ENCODE measurements around the gene RPP25.

Gene RPP25

DNA sequence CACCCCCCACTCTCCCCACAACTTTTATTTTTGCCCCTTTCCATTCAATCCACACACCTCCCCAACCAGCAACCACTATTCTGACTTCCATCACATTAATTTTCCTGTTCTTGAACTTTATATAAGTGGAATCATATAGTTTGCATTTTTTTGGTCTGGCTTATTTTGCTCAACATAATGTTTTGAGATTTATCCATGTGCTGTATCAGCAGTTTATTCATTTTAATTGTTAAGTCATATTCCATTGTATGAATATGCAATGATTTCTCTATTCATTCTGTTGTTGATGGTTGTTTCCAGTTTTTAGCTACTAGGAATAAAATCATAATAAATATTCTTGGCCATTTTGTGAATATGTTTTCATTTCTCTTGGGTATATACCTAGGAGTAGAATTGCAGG lies 33.0 kb upstream of the RPP25 start:
- Histone ChIP-seq H3K4me3 (ENCODE audit: extremely low read depth, insufficient read depth, low read length, poor library complexity, severe bottlenecking) (no peak overlapping the region), H3K27ac (ENCODE audit: low read depth, low read length, severe bottlenecking) (no peak overlapping the region), H3K36me3 (ENCODE audit: control insufficient read depth, insufficient read depth, low read length) (no peaks in the 10 kb centered on the region), H3K9me3 (ENCODE audit: control insufficient read depth, low read length) (no peaks in the 10 kb centered on the region), H3K4me1 (ENCODE audit: control insufficient read depth, insufficient read depth, low read length, poor library complexity, severe bottlenecking) (no peaks in the 10 kb centered on the region)

DNA sequence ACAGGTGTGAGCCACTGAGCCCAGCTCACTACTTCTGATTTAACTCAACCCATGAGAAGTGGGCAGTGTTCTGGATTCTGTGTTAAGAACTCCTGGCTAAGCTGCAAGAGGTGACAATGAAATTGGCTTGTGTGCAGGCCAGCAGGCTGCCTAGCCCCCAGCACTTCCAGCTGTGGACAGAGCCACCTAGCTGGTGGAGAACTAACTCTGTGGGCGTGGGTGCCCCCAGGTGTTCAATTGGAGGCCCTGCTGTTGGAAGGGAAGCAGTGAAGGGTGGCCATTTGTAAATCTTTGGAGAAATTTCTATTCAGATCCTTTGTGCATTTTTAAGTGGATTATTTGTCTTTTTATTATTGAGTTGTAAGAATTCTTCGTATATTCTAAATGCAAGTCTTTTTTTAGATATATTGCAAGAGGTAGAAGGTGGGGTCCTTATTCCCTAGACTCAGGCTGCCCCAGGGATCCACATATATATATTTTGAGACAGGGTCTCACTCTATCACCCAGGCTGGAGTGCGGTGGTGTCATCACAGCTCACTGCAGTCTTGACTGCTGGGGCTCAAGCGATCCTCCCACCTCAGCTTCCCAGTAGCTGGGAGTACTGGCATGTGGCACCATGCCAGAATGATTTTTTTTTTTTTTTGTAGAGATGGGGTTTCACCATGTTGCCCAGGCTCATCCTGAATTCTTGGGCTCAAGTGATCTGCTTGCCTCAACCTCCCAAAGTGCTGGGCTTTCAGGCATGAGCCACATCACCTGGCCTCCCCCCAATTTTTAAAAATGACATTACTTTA lies 31.6 kb upstream of the RPP25 start:
- no peak overlapping the region for H3K4me3 ChIP-seq (ENCODE audit: extremely low read depth, insufficient read depth, low read length, poor library complexity, severe bottlenecking)
- H3K36me3 ChIP-seq (ENCODE audit: control insufficient read depth, insufficient read depth, low read length) = no peaks in the 10 kb centered on the region
- no peaks in the 10 kb centered on the region for H3K9me3 ChIP-seq (ENCODE audit: control insufficient read depth, low read length)
- WGBS, 2 experiments (ENCODE audit: insufficient coverage in 2 of 2) = 33 to 60% methylated on average over 2 to 3 of the region's 4 CpGs
- H3K27ac ChIP-seq (ENCODE audit: low read depth, low read length, severe bottlenecking) = no peak overlapping the region
- H3K4me1 ChIP-seq (ENCODE audit: control insufficient read depth, insufficient read depth, low read length, poor library complexity, severe bottlenecking) = no peaks in the 10 kb centered on the region

DNA sequence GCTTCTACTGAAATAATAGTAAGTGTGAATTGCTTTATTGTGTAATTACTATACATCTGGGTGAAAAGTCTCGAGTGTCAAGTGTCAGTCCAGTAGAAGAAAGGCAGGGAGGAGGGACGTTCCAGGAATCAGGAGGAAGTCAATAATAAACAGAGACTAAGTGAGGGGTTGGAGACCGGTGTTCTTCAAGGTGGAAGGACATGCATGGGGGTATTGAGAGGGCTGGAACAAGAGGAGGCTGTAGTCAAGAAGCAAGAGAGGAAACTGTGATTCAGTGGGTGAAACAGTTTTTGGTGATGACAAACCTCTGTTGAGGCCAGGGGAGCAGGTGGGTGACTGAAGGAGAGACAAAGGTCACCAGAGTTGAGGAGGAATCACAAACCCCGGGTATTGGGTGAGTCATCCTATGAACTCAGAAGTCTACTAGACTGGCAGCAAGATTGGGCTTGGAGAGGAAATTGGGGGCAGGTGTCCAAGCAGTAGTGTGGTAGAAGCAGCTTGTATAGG lies 27.2 kb upstream of the RPP25 start:
- Histone ChIP-seq H3K4me3 (ENCODE audit: extremely low read depth, insufficient read depth, low read length, poor library complexity, severe bottlenecking) (no peak overlapping the region), H3K36me3 (ENCODE audit: control insufficient read depth, insufficient read depth, low read length) (no peaks in the 10 kb centered on the region), H3K27ac (ENCODE audit: low read depth, low read length, severe bottlenecking) (no peak overlapping the region), H3K4me1 (ENCODE audit: control insufficient read depth, insufficient read depth, low read length, poor library complexity, severe bottlenecking) (peaks cover 3% of the 10 kb centered on the region), H3K9me3 (ENCODE audit: control insufficient read depth, low read length) (no peaks in the 10 kb centered on the region)
- WGBS, 2 experiments (ENCODE audit: insufficient coverage in 2 of 2) = 65 to 75% methylated on average over 4 of the region's 4 CpGs

DNA sequence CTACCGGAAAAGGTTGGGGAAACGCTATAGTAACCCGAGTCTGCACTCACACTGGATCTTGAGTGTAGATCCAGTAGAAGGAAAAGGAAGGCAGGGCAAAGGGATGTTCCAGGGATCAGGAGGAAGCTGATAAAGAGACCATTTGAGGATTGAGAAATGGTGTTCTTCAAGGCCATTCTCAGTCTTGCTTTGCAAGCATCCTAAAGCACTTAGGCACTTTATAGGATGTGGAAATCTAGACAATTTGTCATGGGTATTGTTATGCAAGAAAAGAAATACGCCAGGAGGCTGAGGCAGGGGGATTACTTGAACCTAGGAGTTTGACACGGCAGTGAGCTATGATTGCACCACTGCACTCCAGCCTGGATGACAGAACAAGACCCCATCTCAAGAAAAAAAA lies 25.6 kb upstream of the RPP25 start:
- 83 to 91% methylated on average over 4 of the region's 5 CpGs for WGBS, 2 experiments (ENCODE audit: insufficient coverage in 2 of 2)
- Histone ChIP-seq H3K9me3 (ENCODE audit: control insufficient read depth, low read length) (no peaks in the 10 kb centered on the region), H3K27ac (ENCODE audit: low read depth, low read length, severe bottlenecking) (no peak overlapping the region), H3K4me1 (ENCODE audit: control insufficient read depth, insufficient read depth, low read length, poor library complexity, severe bottlenecking) (peaks cover 13% of the 10 kb centered on the region), H3K4me3 (ENCODE audit: extremely low read depth, insufficient read depth, low read length, poor library complexity, severe bottlenecking) (no peak overlapping the region), H3K36me3 (ENCODE audit: control insufficient read depth, insufficient read depth, low read length) (no peaks in the 10 kb centered on the region)

DNA sequence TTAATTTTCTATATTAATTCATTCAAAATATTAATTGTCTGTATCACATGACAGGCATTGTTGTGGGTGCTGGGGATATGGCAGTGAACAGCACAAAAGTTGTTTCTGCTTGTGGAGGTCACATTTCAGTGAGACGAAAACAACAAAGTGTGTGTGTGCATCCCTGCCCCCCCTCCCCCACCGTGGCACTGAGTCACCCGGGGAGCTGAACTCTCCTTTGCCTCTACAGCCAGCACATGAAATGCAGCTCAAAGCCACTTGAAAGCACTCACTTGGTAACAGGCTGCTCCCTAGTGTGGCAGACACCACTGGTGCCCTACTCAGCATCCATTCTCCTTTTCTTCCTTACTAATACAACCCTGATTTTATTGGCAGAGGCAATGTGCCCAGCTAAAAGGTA lies 21.9 kb upstream of the RPP25 start:
- Histone ChIP-seq H3K36me3 (ENCODE audit: control insufficient read depth, insufficient read depth, low read length) (no peaks in the 10 kb centered on the region), H3K4me1 (ENCODE audit: control insufficient read depth, insufficient read depth, low read length, poor library complexity, severe bottlenecking) (peaks cover 13% of the 10 kb centered on the region), H3K4me3 (ENCODE audit: extremely low read depth, insufficient read depth, low read length, poor library complexity, severe bottlenecking) (no peak overlapping the region), H3K9me3 (ENCODE audit: control insufficient read depth, low read length) (no peaks in the 10 kb centered on the region), H3K27ac (ENCODE audit: low read depth, low read length, severe bottlenecking) (no peak overlapping the region)
- WGBS, 2 experiments (ENCODE audit: insufficient coverage in 2 of 2) = 32% methylated on average over 3 of the region's 3 CpGs; no CpG with 5 or more reads in 1 of the 2 experiments

DNA sequence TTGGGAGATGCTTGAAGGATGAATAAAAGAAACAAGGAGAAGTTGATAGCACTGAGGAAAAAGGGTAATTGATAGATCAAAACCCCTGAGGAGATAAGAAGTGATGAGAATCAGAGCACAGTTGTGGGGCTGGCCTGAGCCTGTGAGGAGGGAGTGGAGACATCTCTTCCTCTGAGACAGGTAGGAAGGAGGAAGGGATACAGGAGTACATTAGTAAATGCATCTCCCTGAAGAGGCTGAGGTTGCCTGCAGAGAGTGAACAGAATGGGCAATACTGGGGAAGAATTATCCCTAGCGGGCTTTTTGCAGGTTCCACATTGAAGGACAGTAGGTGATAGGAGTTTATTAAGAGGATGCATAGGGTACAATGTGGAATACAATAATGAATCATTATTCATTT lies 21.5 kb upstream of the RPP25 start:
- no peak overlapping the region for H3K4me3 ChIP-seq (ENCODE audit: extremely low read depth, insufficient read depth, low read length, poor library complexity, severe bottlenecking)
- WGBS, 2 experiments (ENCODE audit: insufficient coverage in 2 of 2) = 100% methylated on average over 1 of the region's 1 CpG; no CpG with 5 or more reads in 1 of the 2 experiments

DNA sequence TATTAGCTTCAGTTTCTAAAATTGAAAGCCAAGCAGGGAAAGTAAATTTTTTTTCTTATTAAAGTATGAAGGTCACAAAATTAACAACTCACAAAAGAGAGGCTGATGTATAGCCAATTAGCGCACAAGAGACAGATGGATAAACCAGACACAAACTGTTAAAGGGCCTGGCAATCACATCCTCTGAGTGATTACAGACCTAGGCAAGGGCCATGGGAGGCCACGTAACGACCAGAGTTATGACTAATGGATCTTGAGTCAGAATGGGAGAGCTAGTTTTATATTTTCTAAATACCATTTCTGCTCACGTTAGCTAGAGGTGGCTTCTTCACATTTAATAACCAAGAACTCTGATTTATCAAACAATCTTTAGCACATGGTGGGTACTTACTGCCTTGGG lies 21.0 kb upstream of the RPP25 start:
- Histone ChIP-seq H3K9me3 (ENCODE audit: control insufficient read depth, low read length) (no peaks in the 10 kb centered on the region), H3K36me3 (ENCODE audit: control insufficient read depth, insufficient read depth, low read length) (no peaks in the 10 kb centered on the region), H3K4me1 (ENCODE audit: control insufficient read depth, insufficient read depth, low read length, poor library complexity, severe bottlenecking) (peaks cover 13% of the 10 kb centered on the region), H3K27ac (ENCODE audit: low read depth, low read length, severe bottlenecking) (peak overlapping the region; percentile 75), H3K4me3 (ENCODE audit: extremely low read depth, insufficient read depth, low read length, poor library complexity, severe bottlenecking) (no peak overlapping the region)
- 100% methylated on average over 1 of the region's 4 CpGs; no CpG with 5 or more reads in 1 of the 2 experiments for WGBS, 2 experiments (ENCODE audit: insufficient coverage in 2 of 2)

More for the DNA sequence above, 21.5 kb upstream of the RPP25 start:
- Histone ChIP-seq H3K36me3 (ENCODE audit: control insufficient read depth, insufficient read depth, low read length) (no peaks in the 10 kb centered on the region), H3K27ac (ENCODE audit: low read depth, low read length, severe bottlenecking) (peak overlapping the region; percentile 75), H3K9me3 (ENCODE audit: control insufficient read depth, low read length) (no peaks in the 10 kb centered on the region), H3K4me1 (ENCODE audit: control insufficient read depth, insufficient read depth, low read length, poor library complexity, severe bottlenecking) (peaks cover 13% of the 10 kb centered on the region)

DNA sequence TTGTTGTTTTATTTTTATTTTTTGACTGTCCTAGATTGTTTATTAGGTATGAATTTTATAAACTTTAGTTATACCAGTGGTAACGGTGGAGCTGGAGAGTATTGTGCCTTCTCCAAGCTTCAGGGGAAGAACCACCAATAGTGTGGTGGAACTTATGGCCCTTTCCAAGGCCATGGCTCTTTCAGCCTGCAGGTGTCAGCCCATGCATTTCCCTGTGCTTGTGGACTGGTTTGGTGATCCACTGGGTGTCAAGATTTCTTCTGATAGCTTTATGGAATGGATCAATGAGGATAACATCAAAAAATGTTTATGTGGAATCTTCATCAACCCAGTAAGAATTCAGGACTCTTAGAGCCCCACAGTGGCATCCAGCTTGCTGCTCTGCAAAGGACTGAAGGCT lies 19.6 kb upstream of the RPP25 start:
- H3K4me1 ChIP-seq (ENCODE audit: control insufficient read depth, insufficient read depth, low read length, poor library complexity, severe bottlenecking) = peaks cover 13% of the 10 kb centered on the region
- H3K4me3 ChIP-seq (ENCODE audit: extremely low read depth, insufficient read depth, low read length, poor library complexity, severe bottlenecking) = no peak overlapping the region
- no peaks in the 10 kb centered on the region for H3K9me3 ChIP-seq (ENCODE audit: control insufficient read depth, low read length)
- H3K36me3 ChIP-seq (ENCODE audit: control insufficient read depth, insufficient read depth, low read length) = no peaks in the 10 kb centered on the region
- 89 to 100% methylated on average over 1 of the region's 1 CpG for WGBS, 2 experiments (ENCODE audit: insufficient coverage in 2 of 2)
- no peak overlapping the region for H3K27ac ChIP-seq (ENCODE audit: low read depth, low read length, severe bottlenecking)

DNA sequence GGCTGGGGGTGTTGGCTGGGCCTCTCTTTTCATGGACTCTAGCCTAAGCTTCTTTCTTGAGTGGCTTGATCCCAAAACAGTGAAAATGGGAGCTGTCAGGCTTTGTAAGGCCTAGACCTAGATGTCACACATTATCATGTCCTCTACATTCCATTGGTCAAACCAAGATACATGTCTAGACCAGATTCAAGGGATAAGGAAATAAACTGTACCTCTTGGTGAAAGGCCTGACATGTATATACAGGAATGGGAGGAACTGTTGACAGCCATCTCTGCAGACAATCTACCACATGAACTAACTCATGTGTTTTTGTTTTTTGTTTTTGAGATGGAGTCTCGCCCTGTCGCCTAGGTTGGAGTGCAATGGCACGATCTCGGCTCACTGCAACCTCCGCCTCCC lies 11.1 kb upstream of the RPP25 start:
- Histone ChIP-seq H3K27ac (ENCODE audit: low read depth, low read length, severe bottlenecking) (no peak overlapping the region), H3K9me3 (ENCODE audit: control insufficient read depth, low read length) (no peaks in the 10 kb centered on the region), H3K36me3 (ENCODE audit: control insufficient read depth, insufficient read depth, low read length) (no peaks in the 10 kb centered on the region), H3K4me3 (ENCODE audit: extremely low read depth, insufficient read depth, low read length, poor library complexity, severe bottlenecking) (no peak overlapping the region), H3K4me1 (ENCODE audit: control insufficient read depth, insufficient read depth, low read length, poor library complexity, severe bottlenecking) (peaks cover 9% of the 10 kb centered on the region)
- WGBS, 2 experiments (ENCODE audit: insufficient coverage in 2 of 2) = 77 to 94% methylated on average over 5 of the region's 5 CpGs

DNA sequence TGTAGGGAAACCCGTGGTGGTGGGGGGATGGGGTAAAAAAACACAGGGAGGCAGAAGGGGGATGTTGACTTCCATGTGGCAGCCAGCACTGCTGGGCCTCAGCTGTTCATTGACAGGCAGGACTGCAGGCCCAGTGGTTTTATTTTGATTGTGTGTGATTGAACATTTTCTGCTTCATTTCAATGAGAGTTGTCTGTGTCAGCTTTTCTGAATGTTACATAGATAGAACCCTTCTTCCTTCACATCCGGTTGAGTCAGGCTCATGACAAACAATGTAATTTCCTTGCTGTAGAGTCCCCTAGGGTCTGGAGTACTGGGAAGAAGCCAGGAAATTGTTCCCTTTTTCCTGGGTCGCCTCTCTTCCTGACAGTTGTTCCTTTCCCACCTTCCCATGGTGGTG lies 8.2 kb upstream of the RPP25 start:
- WGBS, 2 experiments (ENCODE audit: insufficient coverage in 2 of 2) = 15% methylated on average over 2 of the region's 3 CpGs; no CpG with 5 or more reads in 1 of the 2 experiments
- Histone ChIP-seq H3K36me3 (ENCODE audit: control insufficient read depth, insufficient read depth, low read length) (no peaks in the 10 kb centered on the region), H3K27ac (ENCODE audit: low read depth, low read length, severe bottlenecking) (peak overlapping the region; percentile 51), H3K4me1 (ENCODE audit: control insufficient read depth, insufficient read depth, low read length, poor library complexity, severe bottlenecking) (peaks cover 14% of the 10 kb centered on the region), H3K9me3 (ENCODE audit: control insufficient read depth, low read length) (no peaks in the 10 kb centered on the region), H3K4me3 (ENCODE audit: extremely low read depth, insufficient read depth, low read length, poor library complexity, severe bottlenecking) (no peak overlapping the region)

DNA sequence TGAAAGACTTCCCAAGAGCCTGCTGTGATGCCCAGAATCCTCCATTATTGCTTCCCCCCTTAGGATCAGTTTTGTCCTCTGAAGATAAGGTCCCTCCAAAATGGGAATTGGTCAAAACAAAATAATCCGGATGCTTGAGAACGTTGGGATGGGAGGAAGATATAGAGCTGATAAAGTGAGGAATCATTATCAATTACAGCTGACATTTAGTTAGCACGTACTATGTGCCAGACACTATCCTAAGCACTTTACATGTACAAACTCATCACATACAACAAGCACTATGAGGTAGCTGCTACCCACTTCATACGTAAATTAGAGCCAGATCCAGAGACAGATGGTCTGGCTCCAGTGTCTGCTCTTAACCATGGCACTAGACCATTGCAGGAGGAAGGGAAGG lies 6.6 kb upstream of the RPP25 start:
- Histone ChIP-seq H3K27ac (ENCODE audit: low read depth, low read length, severe bottlenecking) (no peak overlapping the region), H3K4me1 (ENCODE audit: control insufficient read depth, insufficient read depth, low read length, poor library complexity, severe bottlenecking) (peaks cover 14% of the 10 kb centered on the region), H3K4me3 (ENCODE audit: extremely low read depth, insufficient read depth, low read length, poor library complexity, severe bottlenecking) (no peak overlapping the region), H3K9me3 (ENCODE audit: control insufficient read depth, low read length) (no peaks in the 10 kb centered on the region), H3K36me3 (ENCODE audit: control insufficient read depth, insufficient read depth, low read length) (no peaks in the 10 kb centered on the region)
- WGBS, 2 experiments (ENCODE audit: insufficient coverage in 2 of 2) = 86 to 90% methylated on average over 1 to 2 of the region's 4 CpGs

Measured in mesodermal cell (in vitro differentiated cells).